GM23248 (cell line): ENCODE data around the gene PDZRN4.

Experiments used
- EZH2 ChIP-seq: fragments of 200-600 bp; sonication (generic); IDR thresholded peaks from 2 replicates; pipeline ENCODE4 v1.6.1; 2018; ENCODE audit warnings: antibody characterized with exemption, mild to moderate bottlenecking; ENCODE audit not compliant: insufficient read depth, poor library complexity, severe bottlenecking
- EZH2phosphoT487 ChIP-seq: fragments of 200-600 bp; sonication (generic); IDR thresholded peaks from 2 replicates; pipeline ENCODE4 v1.6.1; 2018; ENCODE audit warnings: antibody characterized with exemption, moderate library complexity, mild to moderate bottlenecking, low read depth; ENCODE audit not compliant: insufficient read depth

DNA sequence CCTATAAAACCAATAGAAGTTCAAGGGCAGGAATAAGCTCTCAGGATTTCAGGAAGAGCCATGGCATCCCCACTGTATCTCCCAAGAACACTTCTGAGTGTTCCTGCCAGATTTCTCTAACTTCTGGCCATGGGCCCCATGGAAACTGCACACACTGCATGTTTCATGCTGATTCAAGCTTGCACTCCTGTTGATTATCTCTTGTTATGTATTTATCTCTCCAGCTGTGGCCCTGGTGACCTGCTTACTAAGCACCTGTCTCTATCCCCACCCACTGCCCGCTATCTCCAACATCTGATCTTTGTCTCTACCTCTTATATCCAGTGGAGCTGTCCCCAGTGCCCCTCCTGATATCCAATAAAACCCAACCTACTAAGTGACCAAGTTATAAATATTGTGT lies 285.3 kb downstream of the PDZRN4 start:
- TF ChIP-seq EZH2 = no peak
- TF ChIP-seq EZH2phosphoT487 = no peak
